Measurements from ENCODE around the gene CTDP1. TPM values are rescaled to one million over a fixed set of nuclear protein-coding genes. Genes with fewer than 3 reads are reported as not detected.
"Not testable (repeated sequence)": the region's sequence is repeated elsewhere in the genome, so short reads cannot be mapped to it uniquely, and the experiment has no call there.

Gene CTDP1
- polyA plus RNA-seq, 3 donors from 2014 or later: 6.6 to 20.3 (median 9.3) TPM

GRCh38 chr18:79731881-79732720, 52.5 kb downstream of the CTDP1 start:
- DNase-seq: not testable (repeated sequence)
- H3K36me3 Mint-ChIP-seq: peaks cover 35 to 70% (median 48%) of the 10 kb centered on the region in 3 donors

GRCh38 chr18:79732721-79733025, 53.1 kb downstream of the CTDP1 start:
- no peak overlapping the region for H3K27ac Mint-ChIP-seq
- H3K36me3 Mint-ChIP-seq: peaks cover 38 to 70% (median 51%) of the 10 kb centered on the region in 3 donors
- peaks cover 3 to 14% of the 10 kb centered on the region in 2 donors for H3K4me1 Mint-ChIP-seq
- no peak overlapping the region for H3K4me3 Mint-ChIP-seq
- H3K27me3 Mint-ChIP-seq (ENCODE audit: low read depth in 3 of 3): peaks cover 2 to 24% (median 2%) of the 10 kb centered on the region in 3 donors
- peaks cover 4 to 23% (median 8%) of the 10 kb centered on the region in 6 donors for H3K9me3 Mint-ChIP-seq
- DNase-seq: no peak

More at GRCh38 chr18:79731881-79732720, 52.5 kb downstream of the CTDP1 start:
- H3K27ac Mint-ChIP-seq, H3K4me3 Mint-ChIP-seq, H3K4me1 Mint-ChIP-seq: not testable (repeated sequence)
- Mint-ChIP-seq H3K27me3 (ENCODE audit: low read depth in 3 of 3) (peaks cover 2 to 28% (median 2%) of the 10 kb centered on the region in 3 donors), H3K9me3 (peaks cover 4 to 25% (median 8%) of the 10 kb centered on the region in 6 donors)

- DNase-seq: no peak
- no peak overlapping the region for H3K27ac Mint-ChIP-seq
- peaks cover 4 to 21% (median 8%) of the 10 kb centered on the region in 6 donors for H3K9me3 Mint-ChIP-seq
- H3K4me1 Mint-ChIP-seq: peaks cover 3 to 13% of the 10 kb centered on the region in 2 donors
- peaks cover 2 to 23% (median 5%) of the 10 kb centered on the region in 3 donors for H3K27me3 Mint-ChIP-seq (ENCODE audit: low read depth in 3 of 3)
- no peak overlapping the region for H3K4me3 Mint-ChIP-seq
- H3K36me3 Mint-ChIP-seq: peaks cover 33 to 71% (median 50%) of the 10 kb centered on the region in 3 donors
Observed at GRCh38 chr18:79733135-79733701, 53.6 kb downstream of the CTDP1 start.

- peaks cover 2 to 24% (median 5%) of the 10 kb centered on the region in 3 donors for H3K27me3 Mint-ChIP-seq (ENCODE audit: low read depth in 3 of 3)
- no peak overlapping the region for H3K4me3 Mint-ChIP-seq
- peaks cover 4 to 21% (median 8%) of the 10 kb centered on the region in 6 donors for H3K9me3 Mint-ChIP-seq
- no peak overlapping the region for H3K27ac Mint-ChIP-seq
- H3K36me3 Mint-ChIP-seq: peaks cover 33 to 69% (median 49%) of the 10 kb centered on the region in 3 donors
- peaks cover 2 to 15% of the 10 kb centered on the region in 2 donors for H3K4me1 Mint-ChIP-seq
- no peak for DNase-seq
Observed at GRCh38 chr18:79733986-79734770, 54.6 kb downstream of the CTDP1 start.

- Mint-ChIP-seq H3K4me1 (peaks cover 2 to 16% of the 10 kb centered on the region in 2 donors), H3K9me3 (peaks cover 4 to 23% (median 8%) of the 10 kb centered on the region in 6 donors), H3K4me3 (no peak overlapping the region), H3K27ac (no peak overlapping the region), H3K27me3 (ENCODE audit: low read depth in 3 of 3) (peaks cover 2 to 22% (median 5%) of the 10 kb centered on the region in 3 donors), H3K36me3 (peaks cover 25 to 62% (median 44%) of the 10 kb centered on the region in 3 donors)
- no peak for DNase-seq
Observed at GRCh38 chr18:79735071-79735980, 55.7 kb downstream of the CTDP1 start.

- H3K36me3 Mint-ChIP-seq: peaks cover 31 to 63% (median 41%) of the 10 kb centered on the region in 3 donors
- DNase-seq: no peak
Observed at GRCh38 chr18:79736230-79736629, 56.6 kb downstream of the CTDP1 start.

GRCh38 chr18:79736846-79737245, 57.2 kb downstream of the CTDP1 start:
- H3K4me1 Mint-ChIP-seq: peaks cover 2 to 27% of the 10 kb centered on the region in 2 donors
- H3K4me3 Mint-ChIP-seq: no peak overlapping the region
- DNase-seq: no peak
- peaks cover 35 to 63% (median 37%) of the 10 kb centered on the region in 3 donors for H3K36me3 Mint-ChIP-seq
- peaks cover 2 to 21% (median 5%) of the 10 kb centered on the region in 3 donors for H3K27me3 Mint-ChIP-seq (ENCODE audit: low read depth in 3 of 3)
- H3K27ac Mint-ChIP-seq: no peak overlapping the region
- peaks cover 2 to 17% (median 5%) of the 10 kb centered on the region in 6 donors for H3K9me3 Mint-ChIP-seq

More at GRCh38 chr18:79736230-79736629, 56.6 kb downstream of the CTDP1 start:
- H3K4me3 Mint-ChIP-seq: no peak overlapping the region
- peaks cover 2 to 22% (median 5%) of the 10 kb centered on the region in 3 donors for H3K27me3 Mint-ChIP-seq (ENCODE audit: low read depth in 3 of 3)
- peaks cover 4 to 23% (median 8%) of the 10 kb centered on the region in 6 donors for H3K9me3 Mint-ChIP-seq
- H3K27ac Mint-ChIP-seq: no peak overlapping the region
- H3K4me1 Mint-ChIP-seq: peaks cover 2 to 25% of the 10 kb centered on the region in 2 donors

- peaks cover 0 to 14% (median 3%) of the 10 kb centered on the region in 6 donors for H3K9me3 Mint-ChIP-seq
- peaks cover 36 to 66% (median 36%) of the 10 kb centered on the region in 3 donors for H3K36me3 Mint-ChIP-seq
- H3K27ac Mint-ChIP-seq: peak overlapping the region in 1 of 6 donors; percentile 44
- no peak for DNase-seq
- peaks cover 2 to 18% (median 5%) of the 10 kb centered on the region in 3 donors for H3K27me3 Mint-ChIP-seq (ENCODE audit: low read depth in 3 of 3)
- peaks cover 2 to 27% of the 10 kb centered on the region in 2 donors for H3K4me1 Mint-ChIP-seq
- H3K4me3 Mint-ChIP-seq: no peak overlapping the region
Observed at GRCh38 chr18:79737426-79737825, 57.8 kb downstream of the CTDP1 start.

- peaks cover 0 to 14% (median 3%) of the 10 kb centered on the region in 6 donors for H3K9me3 Mint-ChIP-seq
- H3K4me3 Mint-ChIP-seq: no peak overlapping the region
- H3K4me1 Mint-ChIP-seq: peaks cover 2 to 27% of the 10 kb centered on the region in 2 donors
- no peak overlapping the region for H3K27ac Mint-ChIP-seq
- peaks cover 36 to 70% (median 36%) of the 10 kb centered on the region in 3 donors for H3K36me3 Mint-ChIP-seq
- no peak for DNase-seq
- peaks cover 2 to 16% (median 5%) of the 10 kb centered on the region in 3 donors for H3K27me3 Mint-ChIP-seq (ENCODE audit: low read depth in 3 of 3)
Observed at GRCh38 chr18:79738041-79738461, 58.4 kb downstream of the CTDP1 start.

- H3K27ac Mint-ChIP-seq: peak overlapping the region in 3 of 6 donors; percentile 6 to 43 (median 36)
- peaks cover 0 to 11% (median 0%) of the 10 kb centered on the region in 6 donors for H3K9me3 Mint-ChIP-seq
- H3K36me3 Mint-ChIP-seq: peaks cover 35 to 70% (median 37%) of the 10 kb centered on the region in 3 donors
- no peak for DNase-seq
- no peak overlapping the region for H3K4me3 Mint-ChIP-seq
- peaks cover 0 to 13% (median 5%) of the 10 kb centered on the region in 3 donors for H3K27me3 Mint-ChIP-seq (ENCODE audit: low read depth in 3 of 3)
- H3K4me1 Mint-ChIP-seq: peaks cover 2 to 27% of the 10 kb centered on the region in 2 donors
Observed at GRCh38 chr18:79738581-79739439, 59.2 kb downstream of the CTDP1 start.

GRCh38 chr18:79739440-79739778, 59.8 kb downstream of the CTDP1 start:
- DNase-seq: no peak
- H3K27me3 Mint-ChIP-seq (ENCODE audit: low read depth in 3 of 3): peaks cover 0 to 14% (median 5%) of the 10 kb centered on the region in 3 donors
- peaks cover 0 to 6% (median 0%) of the 10 kb centered on the region in 6 donors for H3K9me3 Mint-ChIP-seq
- no peak overlapping the region for H3K4me3 Mint-ChIP-seq
- H3K4me1 Mint-ChIP-seq: peaks cover 2 to 32% of the 10 kb centered on the region in 2 donors
- no peak overlapping the region for H3K27ac Mint-ChIP-seq
- H3K36me3 Mint-ChIP-seq: peaks cover 35 to 70% (median 38%) of the 10 kb centered on the region in 3 donors

GRCh38 chr18:79740047-79740446, 60.4 kb downstream of the CTDP1 start:
- Mint-ChIP-seq H3K36me3 (peaks cover 33 to 67% (median 41%) of the 10 kb centered on the region in 3 donors), H3K27me3 (ENCODE audit: low read depth in 3 of 3) (peaks cover 0 to 15% (median 5%) of the 10 kb centered on the region in 3 donors), H3K4me1 (peaks cover 2 to 33% of the 10 kb centered on the region in 2 donors)
- DNase-seq, H3K9me3 Mint-ChIP-seq, H3K27ac Mint-ChIP-seq, H3K4me3 Mint-ChIP-seq: not testable (repeated sequence)

Data from immature natural killer cell (primary cell).